GM12865 (cell line): ENCODE results near the gene GFER.

Experiments
- DNase-seq: peaks from one replicate; pipeline ENCODE4 v3.0.0; 2010; ENCODE audit warnings: low read depth
- H3K4me3 ChIP-seq: 2 replicates; pipeline ENCODE4 v1.5.1; 2011; ENCODE audit warnings: mild to moderate bottlenecking, low read depth, low read length, control low read depth
- CTCF ChIP-seq: IDR thresholded peaks from 2 replicates; pipeline ENCODE4 v1.5.1; 2011; ENCODE audit warnings: low read length, control low read depth, low read depth, inconsistent platforms; ENCODE audit not compliant: insufficient read depth; ENCODE audit errors: missing control alignments

Gene GFER

GRCh38 chr16:1978476-1979120 is 5.4 kb upstream of the GFER start:
- DNase-seq: no peak
- no peak overlapping the region for H3K4me3 ChIP-seq
- no peak for TF ChIP-seq CTCF

- H3K4me3 ChIP-seq: no peak overlapping the region
- DNase-seq: no peak
- TF ChIP-seq CTCF: no peak
Measured at GRCh38 chr16:1979271-1980029, 4.5 kb upstream of the GFER start.

- H3K4me3 ChIP-seq: no peak overlapping the region
- no peak for TF ChIP-seq CTCF
- no peak for DNase-seq
Measured at GRCh38 chr16:1980030-1980769, 3.8 kb upstream of the GFER start.

- H3K4me3 ChIP-seq: no peak overlapping the region
- no peak for TF ChIP-seq CTCF
- DNase-seq: no peak
Measured at GRCh38 chr16:1980770-1981087, 3.3 kb upstream of the GFER start.

GRCh38 chr16:1981398-1981836 is 2.6 kb upstream of the GFER start, which contains the start of gene NOXO1:
TSS of gene NOXO1 (minus strand) at chr16:1981469. CDS start at chr16:1981179, 290 bp downstream.
- H3K4me3 ChIP-seq: no peak within 1 kb of the TSS
- no peak for TF ChIP-seq CTCF
- DNase-seq: peak; percentile 55

- no peak for DNase-seq
- TF ChIP-seq CTCF: no peak
- H3K4me3 ChIP-seq: no peak overlapping the region
Measured at GRCh38 chr16:1982013-1982433, 2.0 kb upstream of the GFER start.
